ENCODE data around the gene SND1.

Gene SND1

GRCh38 chr7:127913686-127914085 lies 261.7 kb downstream of the SND1 start:
- DNase-seq = no peak

GRCh38 chr7:127914693-127915092 lies 262.7 kb downstream of the SND1 start:
- no peak for DNase-seq

GRCh38 chr7:127916735-127917134 lies 264.7 kb downstream of the SND1 start:
- DNase-seq = no peak

- no peak for DNase-seq
These were observed 266.1 kb downstream of the SND1 start for GRCh38 chr7:127918130-127918529.

GRCh38 chr7:127920787-127921438 lies 268.9 kb downstream of the SND1 start:
- DNase-seq = no peak

GRCh38 chr7:127922656-127923055 lies 270.7 kb downstream of the SND1 start:
- DNase-seq = no peak

GRCh38 chr7:127924874-127925273 lies 272.9 kb downstream of the SND1 start:
- no peak for DNase-seq

- DNase-seq = no peak
These were observed 275.3 kb downstream of the SND1 start for GRCh38 chr7:127927348-127927696.

- DNase-seq = no peak
These were observed 276.2 kb downstream of the SND1 start for GRCh38 chr7:127928222-127928621.

GRCh38 chr7:127928852-127929251 lies 276.9 kb downstream of the SND1 start:
- no peak for DNase-seq

- no peak for DNase-seq
These were observed 278.6 kb downstream of the SND1 start for GRCh38 chr7:127930341-127931328.

- no peak for DNase-seq
These were observed 280.1 kb downstream of the SND1 start for GRCh38 chr7:127932076-127932475.

GRCh38 chr7:127932496-127932895 lies 280.5 kb downstream of the SND1 start:
- no peak for DNase-seq

- no peak for DNase-seq
These were observed 281.2 kb downstream of the SND1 start for GRCh38 chr7:127933146-127933545.

GRCh38 chr7:127934711-127935110 lies 282.7 kb downstream of the SND1 start:
- no peak for DNase-seq

GRCh38 chr7:127935847-127936376 lies 283.9 kb downstream of the SND1 start:
- no peak for DNase-seq

- no peak for DNase-seq
These were observed 285.2 kb downstream of the SND1 start for GRCh38 chr7:127937066-127937680.

- DNase-seq = no peak
These were observed 286.6 kb downstream of the SND1 start for GRCh38 chr7:127938588-127938987.

- DNase-seq = no peak
These were observed 288.6 kb downstream of the SND1 start for GRCh38 chr7:127940381-127941160.

GRCh38 chr7:127941476-127942210 lies 289.6 kb downstream of the SND1 start:
- DNase-seq = no peak

GRCh38 chr7:127943541-127944521 lies 291.8 kb downstream of the SND1 start:
- peak; percentile 43 for DNase-seq
